ENCODE data around the gene ASTN2.

- TF ChIP-seq CTCF (IDR thresholded peaks at IDR 0.05; ENCODE audit: borderline replicate concordance, extremely low read depth, low read length, poor library complexity, severe bottlenecking) (no peak), EZH2 (IDR thresholded peaks at IDR 0.05; ENCODE audit: borderline replicate concordance, low read depth, low read length, severe bottlenecking) (no peak)
These were observed 673.1 kb downstream of the ASTN2 start for GRCh38 chr9:116741742-116742141.

Measured in DND-41 (cell line).